Nephron (organoid): ENCODE results near the gene PON3.

Experiments
- H3K27ac Mint-ChIP-seq, 3 experiments: 2 replicates each; pipeline ENCODE4 v1.8.0; 2020; ENCODE audit warnings: mixed read lengths in 3 of 3, mild to moderate bottlenecking in 2 of 3, moderate library complexity in 1 of 3
- H3K27me3 Mint-ChIP-seq: 2 replicates; pipeline ENCODE4 v1.8.0; 2021; ENCODE audit warnings: low read depth, mild to moderate bottlenecking, moderate library complexity, mixed read lengths
- H3K36me3 Mint-ChIP-seq: 2 replicates; pipeline ENCODE4 v1.8.0; 2020; ENCODE audit warnings: low read depth, mixed read lengths
- H3K4me1 Mint-ChIP-seq: 2 replicates; pipeline ENCODE4 v1.8.0; 2020; ENCODE audit warnings: mixed read lengths
- H3K4me3 Mint-ChIP-seq, 3 experiments: 2 replicates each; pipeline ENCODE4 v1.8.0; 2020; ENCODE audit warnings: mild to moderate bottlenecking in 3 of 3, mixed read lengths in 3 of 3, moderate library complexity in 2 of 3
- H3K9me3 Mint-ChIP-seq: 2 replicates; pipeline ENCODE4 v1.8.0; 2020; ENCODE audit warnings: mixed read lengths
- CTCF ChIP-seq, 3 experiments: fragments of 200-600 bp; sonication (generic); IDR thresholded peaks; one replicate each; pipeline ENCODE4 v1.5.0; 2021; ENCODE audit warnings: antibody characterized with exemption in 3 of 3; ENCODE audit not compliant: unreplicated experiment in 3 of 3

Gene PON3

GRCh38 chr7:95323410-95324129 lies 72.6 kb downstream of the PON3 start:
- Mint-ChIP-seq H3K27me3 (peaks cover 16% of the 10 kb centered on the region), H3K36me3 (no peaks in the 10 kb centered on the region), H3K4me1 (no peaks in the 10 kb centered on the region), H3K27ac (no peak overlapping the region), H3K4me3 (no peak overlapping the region), H3K9me3 (peaks cover 7% of the 10 kb centered on the region)
- TF ChIP-seq CTCF (IDR thresholded peaks at IDR 0.05; ENCODE audit: unreplicated experiment in 3 of 3), result no peak

GRCh38 chr7:95322854-95323253 lies 73.3 kb downstream of the PON3 start:
- H3K27ac Mint-ChIP-seq, result no peak overlapping the region
- H3K4me1 Mint-ChIP-seq, result no peaks in the 10 kb centered on the region
- H3K27me3 Mint-ChIP-seq, result peaks cover 15% of the 10 kb centered on the region
- H3K9me3 Mint-ChIP-seq, result peaks cover 7% of the 10 kb centered on the region
- no peaks in the 10 kb centered on the region for H3K36me3 Mint-ChIP-seq
- TF ChIP-seq CTCF (IDR thresholded peaks at IDR 0.05; ENCODE audit: unreplicated experiment in 3 of 3), result no peak
- H3K4me3 Mint-ChIP-seq, result no peak overlapping the region

- Mint-ChIP-seq H3K9me3 (peaks cover 6% of the 10 kb centered on the region), H3K4me3 (no peak overlapping the region), H3K4me1 (no peaks in the 10 kb centered on the region), H3K27me3 (peaks cover 10% of the 10 kb centered on the region), H3K27ac (no peak overlapping the region), H3K36me3 (no peaks in the 10 kb centered on the region)
- no peak for TF ChIP-seq CTCF (IDR thresholded peaks at IDR 0.05; ENCODE audit: unreplicated experiment in 3 of 3)
Measured at GRCh38 chr7:95322396-95322795, 73.8 kb downstream of the PON3 start.

GRCh38 chr7:95321720-95322119 lies 74.5 kb downstream of the PON3 start:
- Mint-ChIP-seq H3K4me3 (no peak overlapping the region), H3K27ac (no peak overlapping the region), H3K27me3 (peaks cover 9% of the 10 kb centered on the region), H3K4me1 (no peaks in the 10 kb centered on the region), H3K36me3 (no peaks in the 10 kb centered on the region), H3K9me3 (peaks cover 4% of the 10 kb centered on the region)
- TF ChIP-seq CTCF (IDR thresholded peaks at IDR 0.05; ENCODE audit: unreplicated experiment in 3 of 3), result no peak

GRCh38 chr7:95320651-95321050 lies 75.5 kb downstream of the PON3 start:
- Mint-ChIP-seq H3K9me3 (no peaks in the 10 kb centered on the region), H3K36me3 (no peaks in the 10 kb centered on the region), H3K4me1 (no peaks in the 10 kb centered on the region), H3K27me3 (peaks cover 9% of the 10 kb centered on the region), H3K27ac (no peak overlapping the region), H3K4me3 (no peak overlapping the region)
- no peak for TF ChIP-seq CTCF (IDR thresholded peaks at IDR 0.05; ENCODE audit: unreplicated experiment in 3 of 3)

GRCh38 chr7:95319570-95319969 lies 76.6 kb downstream of the PON3 start:
- Mint-ChIP-seq H3K27ac (no peak overlapping the region), H3K36me3 (no peaks in the 10 kb centered on the region), H3K4me1 (no peaks in the 10 kb centered on the region), H3K9me3 (no peaks in the 10 kb centered on the region), H3K27me3 (no peaks in the 10 kb centered on the region), H3K4me3 (no peak overlapping the region)
- no peak for TF ChIP-seq CTCF (IDR thresholded peaks at IDR 0.05; ENCODE audit: unreplicated experiment in 3 of 3)
